8988T (cell line): ENCODE results near the gene TMEM200B.
A peak's percentile ranks its signal among the peaks of the same experiment; 100 is the strongest.
"Not testable (repeated sequence)": the region's sequence is repeated elsewhere in the genome, so short reads cannot be mapped to it uniquely, and the experiment has no call there.

Source experiments
- DNase-seq: peaks from one replicate; pipeline ENCODE4 v3.0.0; 2011

The TMEM200B gene

GRCh38 chr1:29123887-29124365 lies at the start of gene TMEM200B:
TMEM200B (minus strand) TSS chr1:29123903; CDS start chr1:29121828, 2,075 bp downstream.
- peak; percentile 68 for DNase-seq

- DNase-seq, result no peak
Observed at GRCh38 chr1:29172415-29172939, 48.8 kb upstream of the TMEM200B start.

GRCh38 chr1:29171521-29171920 lies 47.8 kb upstream of the TMEM200B start:
- no peak for DNase-seq

- DNase-seq, result no peak
Observed at GRCh38 chr1:29171089-29171488, 47.4 kb upstream of the TMEM200B start.

- no peak for DNase-seq
Observed at GRCh38 chr1:29169976-29170375, 46.3 kb upstream of the TMEM200B start.

GRCh38 chr1:29167904-29168303 lies 44.2 kb upstream of the TMEM200B start:
- DNase-seq, result no peak

- DNase-seq, result no peak
Observed at GRCh38 chr1:29166291-29166878, 42.7 kb upstream of the TMEM200B start.

GRCh38 chr1:29164588-29164987 lies 40.9 kb upstream of the TMEM200B start:
- DNase-seq, result no peak

- no peak for DNase-seq
Observed at GRCh38 chr1:29162476-29163138, 38.9 kb upstream of the TMEM200B start.

- DNase-seq, result no peak
Observed at GRCh38 chr1:29162025-29162424, 38.3 kb upstream of the TMEM200B start.

- no peak for DNase-seq
Observed at GRCh38 chr1:29159773-29160172, 36.1 kb upstream of the TMEM200B start.

GRCh38 chr1:29157269-29157601 lies 33.5 kb upstream of the TMEM200B start:
- DNase-seq, result no peak

GRCh38 chr1:29156543-29157268 lies 33.0 kb upstream of the TMEM200B start:
- no peak for DNase-seq

GRCh38 chr1:29152046-29152805 lies 28.5 kb upstream of the TMEM200B start:
- no peak for DNase-seq

GRCh38 chr1:29150346-29150745 lies 26.6 kb upstream of the TMEM200B start:
- DNase-seq, result not testable (repeated sequence)

- DNase-seq, result no peak
Observed at GRCh38 chr1:29148656-29149491, 25.2 kb upstream of the TMEM200B start.

- DNase-seq, result no peak
Observed at GRCh38 chr1:29145739-29146437, 22.2 kb upstream of the TMEM200B start.

GRCh38 chr1:29144178-29144577 lies 20.5 kb upstream of the TMEM200B start:
- DNase-seq, result no peak

- no peak for DNase-seq
Observed at GRCh38 chr1:29142714-29143113, 19.0 kb upstream of the TMEM200B start.

- DNase-seq, result no peak
Observed at GRCh38 chr1:29136391-29136915, 12.8 kb upstream of the TMEM200B start.

- DNase-seq, result no peak
Observed at GRCh38 chr1:29134695-29135028, 11.0 kb upstream of the TMEM200B start.
